Measurements from ENCODE around the gene PNPLA7.

- TF ChIP-seq EP300 (IDR thresholded peaks at IDR 0.05), result no peak
- TF ChIP-seq, protein P1, sequence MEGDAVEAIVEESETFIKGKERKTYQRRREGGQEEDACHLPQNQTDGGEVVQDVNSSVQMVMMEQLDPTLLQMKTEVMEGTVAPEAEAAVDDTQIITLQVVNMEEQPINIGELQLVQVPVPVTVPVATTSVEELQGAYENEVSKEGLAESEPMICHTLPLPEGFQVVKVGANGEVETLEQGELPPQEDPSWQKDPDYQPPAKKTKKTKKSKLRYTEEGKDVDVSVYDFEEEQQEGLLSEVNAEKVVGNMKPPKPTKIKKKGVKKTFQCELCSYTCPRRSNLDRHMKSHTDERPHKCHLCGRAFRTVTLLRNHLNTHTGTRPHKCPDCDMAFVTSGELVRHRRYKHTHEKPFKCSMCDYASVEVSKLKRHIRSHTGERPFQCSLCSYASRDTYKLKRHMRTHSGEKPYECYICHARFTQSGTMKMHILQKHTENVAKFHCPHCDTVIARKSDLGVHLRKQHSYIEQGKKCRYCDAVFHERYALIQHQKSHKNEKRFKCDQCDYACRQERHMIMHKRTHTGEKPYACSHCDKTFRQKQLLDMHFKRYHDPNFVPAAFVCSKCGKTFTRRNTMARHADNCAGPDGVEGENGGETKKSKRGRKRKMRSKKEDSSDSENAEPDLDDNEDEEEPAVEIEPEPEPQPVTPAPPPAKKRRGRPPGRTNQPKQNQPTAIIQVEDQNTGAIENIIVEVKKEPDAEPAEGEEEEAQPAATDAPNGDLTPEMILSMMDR (IDR thresholded peaks at IDR 0.05), result no peak
Observed at GRCh38 chr9:137445930-137446431, 104.2 kb downstream of the PNPLA7 start.
